K562 (cell line): ENCODE results near the gene ERF. TPM values are rescaled to one million over a fixed set of nuclear protein-coding genes. Genes with fewer than 3 reads are reported as not detected.
A peak's percentile ranks its signal among the peaks of the same experiment; 100 is the strongest.

Source experiments
- ATAC-seq: fragments of 200-7000 bp; cut with Tn5 transposase; 3 replicates; pipeline ENCODE4 v1.9.1; 2020; ENCODE audit warnings: moderate library complexity
- BruUV-seq: library from RNA; stranded (reverse); fragments of 400-500 nt; replicated peaks from 2 replicates; lab custom pipeline; 2021; lab: Mats Ljungman, UMichigan
- CTCF ChIA-PET: fragments of 300-600 bp; formaldehyde crosslinking; extraction: SDS; loops from one replicate; lab custom pipeline; 2021; ENCODE audit warnings: low intra/inter-chr PET ratio; lab: Yijun Ruan, JAX
- POLR2A ChIA-PET: fragments of 300-600, 350-650 bp; sonication (Branson Sonifier 250); formaldehyde crosslinking; extraction: SDS; loops from one replicate; lab custom pipeline; 2021; ENCODE audit warnings: antibody characterized with exemption, inconsistent platforms; lab: Yijun Ruan, JAX
- DNase-seq, 4 experiments: peaks; one replicate each; pipeline versions ENCODE4 v3.0.0 to v3.0.0-alpha.2; 2011 to 2018; ENCODE audit warnings: low spot score in 3 of 4, mixed read lengths in 3 of 4; ENCODE audit errors: extremely low read depth in 1 of 4
- FAIRE-seq: peaks from 2 replicates; lab custom pipeline; 2011; peaks lifted over from hg19 to GRCh38; lab: Jason Lieb, UNC
- H2AFZ ChIP-seq: 2 replicates; pipeline ENCODE4 v1.6.0; 2011; ENCODE audit warnings: low read depth, low read length, control low read depth, inconsistent platforms
- H3K27ac ChIP-seq: fragments of 200-600 bp; 3 replicates; pipeline ENCODE4 v1.8.0; 2011; ENCODE audit warnings: low read depth, mild to moderate bottlenecking, control low read depth, inconsistent platforms, low read length, moderate library complexity, mixed read lengths; ENCODE audit errors: extremely low read depth
- H3K27me3 ChIP-seq, 2 experiments: fragments of 300-600 bp in 1 of 2; 2 replicates in 1 of 2; 3 replicates in 1 of 2; pipeline versions ENCODE4 v1.6.0 to v1.8.0; 2011; ENCODE audit warnings: inconsistent platforms in 2 of 2, low read length in 2 of 2, mild to moderate bottlenecking in 1 of 2, mixed read lengths in 1 of 2, moderate library complexity in 1 of 2; ENCODE audit not compliant: control insufficient read depth in 2 of 2, insufficient read depth in 2 of 2
- H3K36me3 ChIP-seq: fragments of 300-600 bp; 3 replicates; pipeline ENCODE4 v1.8.0; 2011; ENCODE audit warnings: mild to moderate bottlenecking, low read length, inconsistent platforms; ENCODE audit not compliant: control insufficient read depth, insufficient read depth
- H3K4me1 ChIP-seq, 2 experiments: fragments of 200-600 bp in 1 of 2; replicated peaks in 1 of 2; 2 replicates in 1 of 2; 3 replicates in 1 of 2; pipeline versions ENCODE4 v1.5.1 to v1.8.0; 2011; ENCODE audit warnings: inconsistent platforms in 2 of 2, low read length in 2 of 2, mild to moderate bottlenecking in 1 of 2, mixed read lengths in 1 of 2, moderate library complexity in 1 of 2; ENCODE audit not compliant: control insufficient read depth in 2 of 2, insufficient read depth in 2 of 2
- H3K4me2 ChIP-seq: 2 replicates; pipeline ENCODE4 v1.6.1; 2011; ENCODE audit warnings: low read length, control low read depth, inconsistent platforms, mixed read lengths; ENCODE audit not compliant: insufficient read depth
- H3K4me3 ChIP-seq: fragments of 200-600 bp; sonication (generic), shearing (Covaris generic); 2 replicates; pipeline ENCODE4 v1.5.1; 2016; ENCODE audit warnings: control low read depth, inconsistent platforms
- H3K79me2 ChIP-seq: fragments of 200-600 bp; 3 replicates; pipeline ENCODE4 v1.8.0; 2011; ENCODE audit warnings: low read length, inconsistent platforms; ENCODE audit not compliant: control insufficient read depth, insufficient read depth
- H3K9ac ChIP-seq, 2 experiments: 2 replicates each; pipeline versions ENCODE4 v1.6.0 to v1.6.1; 2011; ENCODE audit warnings: low read depth in 2 of 2, low read length in 2 of 2, control low read depth in 1 of 2, inconsistent platforms in 1 of 2, mild to moderate bottlenecking in 1 of 2, mixed read lengths in 1 of 2; ENCODE audit not compliant: insufficient read depth in 1 of 2
- H3K9me1 ChIP-seq: one replicate; pipeline ENCODE4 v1.6.0; 2011; ENCODE audit warnings: inconsistent platforms, mild to moderate bottlenecking, low read length, moderate library complexity; ENCODE audit not compliant: control insufficient read depth, insufficient read depth
- H3K9me3 ChIP-seq: replicated peaks from 2 replicates; pipeline ENCODE4 v1.5.1; 2011; ENCODE audit warnings: low read depth, low read length, inconsistent platforms; ENCODE audit not compliant: control insufficient read depth, insufficient read depth
- H4K20me1 ChIP-seq: replicated peaks from 2 replicates; pipeline ENCODE4 v1.6.1; 2011; ENCODE audit warnings: low read length, inconsistent platforms, mixed read lengths; ENCODE audit not compliant: control insufficient read depth, insufficient read depth
- CTCF ChIP-seq, 3 experiments: IDR thresholded peaks in 2 of 3; conservative IDR thresholded peaks in 1 of 3; 2 replicates each; pipeline ENCODE4 v1.5.1; 2011 to 2012; ENCODE audit warnings: low read length in 3 of 3, mild to moderate bottlenecking in 3 of 3, control low read depth in 2 of 3, improper control_type of control experiment in 1 of 3, inconsistent platforms in 1 of 3, low read depth in 1 of 3, mixed read lengths in 1 of 3, moderate library complexity in 1 of 3; ENCODE audit not compliant: insufficient read depth in 2 of 3
- RBM25 ChIP-seq: fragments of 200-400 bp; formaldehyde crosslinking; IDR thresholded peaks from 2 replicates; pipeline ENCODE4 v1.6.1; 2018; ENCODE audit warnings: low read length, low read depth, moderate library complexity; ENCODE audit not compliant: severe bottlenecking
- WGBS: fragments of 100-300 bp; shearing (Covaris generic); methylation state at CpG from one replicate; pipeline ENCODE4 v1.1.6; 2016; ENCODE audit warnings: low coverage, mixed read lengths; ENCODE audit not compliant: insufficient coverage; ENCODE audit errors: missing lambda C conversion rate; 5-methylcytosine and 5-hydroxymethylcytosine counted together
- in situ Hi-C: fragments of 300-500 bp; cut with MboI; formaldehyde crosslinking; loops from 4 replicates; pipeline ENCODE4 v1.15.0; 2018; ENCODE audit warnings: inconsistent platforms, mixed read lengths
- intact Hi-C: fragments of 100-400 bp; cut with micrococcal nuclease; formaldehyde crosslinking; loops from 2 replicates; pipeline ENCODE4 v1.14.2; 2022
- polyA plus RNA-seq, 8 experiments: library from polyadenylated mRNA; depleted of rRNA in 4 of 8; stranded (reverse) in 5 of 8; unstranded in 3 of 8; fragments of >200 nt; fragmentation: Nextera tagmentation in 2 of 8; fragmentation: Illumina TruSeq in 1 of 8; extraction: Ambion mirVana in 2 of 8; extraction: Trizol in 1 of 8; gene quantifications; 2 replicates each; pipeline versions ENCODE4 v1.2.1 to v1.2.3, GENCODE V29; 2011 to 2014; ENCODE audit warnings: inconsistent platforms in 1 of 8, missing spikeins in 1 of 8
- total RNA-seq, 7 experiments: library from RNA; depleted of rRNA in 6 of 7; stranded (reverse); fragments of >200 nt in 6 of 7; fragmentation: Illumina TruSeq in 2 of 7; extraction: Trizol in 2 of 7; gene quantifications; 2 replicates each; pipeline versions ENCODE4 v1.2.1 to v1.2.3, GENCODE V29; 2011 to 2021; ENCODE audit warnings: low replicate concordance in 1 of 7

Gene ERF
- total and polyA plus RNA-seq, 9 of the 15 experiments (the other 6 are each of a cell fraction or from before 2014, with no cell fraction given), result 0.03 to 75.4 (median 27.0) TPM

- Histone ChIP-seq H3K4me2 (no peak overlapping the region), H3K27ac (no peak overlapping the region)
- POLR2A ChIA-PET, result interaction anchor here (1.4 kb wide), 1 partner anchor 85 kb away, joined by 4 read pairs; no protein-coding TSS in a partner anchor
- TF ChIP-seq CTCF (IDR thresholded peaks at IDR 0.05 in 2 of 3, conservative IDR thresholded peaks at IDR 0.05 in 1 of 3; ENCODE audit: insufficient read depth in 2 of 3, low read depth in 1 of 3, low read length in 3 of 3) (0 out of 6 replicates have a peak, but pooled peaks of 1 of the 3 experiments have one; percentile 26), RBM25 (no peak)
- TF ChIP-seq, all 486 proteins: peak for 1
- no peak overlapping the region for H3K4me3 ChIP-seq
- in situ Hi-C loops (no loop called here), intact Hi-C loops (loop anchor here (5.0 kb wide), 1 partner anchor 53 kb away; the partner anchor contains the start of gene GSK3A)
- 43% methylated on average over 2 of the region's 5 CpGs for WGBS
- H3K9me1 ChIP-seq, result no peaks in the 10 kb centered on the region
- FAIRE-seq (no peak), DNase-seq (no peak), ATAC-seq (peak; percentile 6; the same call in 1 of the 3 replicates)
- H2AFZ ChIP-seq, result no peak overlapping the region
- TSS peak; percentile 40 for BruUV-seq
- no peaks in the 10 kb centered on the region for H3K27me3 ChIP-seq
- H4K20me1 ChIP-seq, result peaks cover 7% of the 10 kb centered on the region; the same call in 1 of the 2 replicates
- no peaks in the 10 kb centered on the region for H3K9me3 ChIP-seq
- peaks cover 0 to 60% of the 10 kb centered on the region in 2 experiments; a peak in 3 of 5 replicates for H3K4me1 ChIP-seq
- no peak overlapping the region for H3K9ac ChIP-seq
- CTCF ChIA-PET, result interaction anchor here (0.7 to 2.3 kb wide), 3 partner anchors 50 to 187 kb away, joined by 5 to 13 read pairs (median 9); partner anchors contain the start of gene POU2F2
- no peaks in the 10 kb centered on the region for H3K79me2 ChIP-seq
- peaks cover 80% of the 10 kb centered on the region; the same call in 2 of the 3 replicates for H3K36me3 ChIP-seq
Measured at GRCh38 chr19:42295342-42295741, 40.4 kb upstream of the ERF start.
